CD4-positive, alpha-beta T cell (primary cell): Measurements from ENCODE around the gene CCDC73. TPM values are rescaled to one million over a fixed set of nuclear protein-coding genes. Genes with fewer than 3 reads are reported as not detected.
"Not testable (repeated sequence)": the region's sequence is repeated elsewhere in the genome, so short reads cannot be mapped to it uniquely, and the experiment has no call there.

Experiments
- ATAC-seq: fragments of 200-7000 bp; cut with Tn5 transposase; one replicate; pipeline ENCODE4 v1.10.0; 2022; ENCODE audit warnings: mild to moderate bottlenecking; ENCODE audit not compliant: poor library complexity
- CTCF ChIA-PET: fragments of 350-600 bp; sonication (Branson Sonifier 250); formaldehyde crosslinking; loops from one replicate; lab custom pipeline; 2021; ENCODE audit warnings: antibody characterized with exemption, inconsistent platforms; lab: Charles Lee
- POLR2A ChIA-PET: fragments of 350-600 bp; sonication (Branson Sonifier 250); formaldehyde crosslinking; loops from one replicate; lab custom pipeline; 2021; ENCODE audit warnings: antibody characterized with exemption, inconsistent platforms; lab: Charles Lee
- DNase-seq, 14 experiments: peaks; one replicate each; pipeline ENCODE4 v3.0.0-alpha.2; 2013 to 2020; ENCODE audit warnings: mixed read lengths in 2 of 14
- H3K27ac ChIP-seq, 2 donors: one replicate each; pipeline versions ENCODE4 v1.5.1 to v1.7.0; 2013; ENCODE audit warnings: low read length in 2 of 2, low read depth in 1 of 2, mild to moderate bottlenecking in 1 of 2
- H3K27me3 ChIP-seq, 2 experiments: 1 replicate in 1 of 2; 2 replicates in 1 of 2; pipeline versions ENCODE4 v1.6.1 to v1.7.0; 2013; ENCODE audit warnings: low read length in 2 of 2, control low read depth in 1 of 2, mild to moderate bottlenecking in 1 of 2, moderate library complexity in 1 of 2; ENCODE audit not compliant: insufficient read depth in 2 of 2, control insufficient read depth in 1 of 2
- H3K36me3 ChIP-seq: one replicate; pipeline ENCODE4 v1.6.1; 2013; ENCODE audit warnings: low read length, control low read depth; ENCODE audit not compliant: insufficient read depth
- H3K4me1 ChIP-seq: one replicate; pipeline ENCODE4 v1.6.1; 2013; ENCODE audit warnings: low read length, control low read depth; ENCODE audit not compliant: insufficient read depth
- H3K4me3 ChIP-seq: one replicate; pipeline ENCODE4 v1.5.1; 2013; ENCODE audit warnings: mild to moderate bottlenecking, low read length, moderate library complexity
- H3K9me3 ChIP-seq, 2 experiments: 1 replicate in 1 of 2; 2 replicates in 1 of 2; pipeline versions ENCODE4 v1.6.1 to v1.7.0; 2013; ENCODE audit warnings: low read length in 2 of 2, mild to moderate bottlenecking in 2 of 2, control low read depth in 1 of 2, moderate library complexity in 1 of 2; ENCODE audit not compliant: control insufficient read depth in 1 of 2, insufficient read depth in 1 of 2
- H3K27ac Mint-ChIP-seq: one replicate; pipeline ENCODE4 v1.8.0; 2020; ENCODE audit warnings: mixed read lengths
- H3K27me3 Mint-ChIP-seq: one replicate; pipeline ENCODE4 v1.8.0; 2021; ENCODE audit warnings: mixed read lengths
- H3K36me3 Mint-ChIP-seq: one replicate; pipeline ENCODE4 v1.8.0; 2021; ENCODE audit warnings: low read depth, mixed read lengths
- H3K4me1 Mint-ChIP-seq: one replicate; pipeline ENCODE4 v1.8.0; 2021; ENCODE audit warnings: low read depth, mixed read lengths
- H3K4me3 Mint-ChIP-seq: one replicate; pipeline ENCODE4 v1.8.0; 2020; ENCODE audit warnings: mild to moderate bottlenecking, mixed read lengths
- H3K9me3 Mint-ChIP-seq: one replicate; pipeline ENCODE4 v1.8.0; 2020; ENCODE audit warnings: mixed read lengths
- intact Hi-C, 2 experiments: fragments of 100-400 bp; cut with DNase I in 1 of 2; cut with micrococcal nuclease in 1 of 2; formaldehyde crosslinking; loops; one replicate each; pipeline versions ENCODE4 v1.15.1 to v1.9.0; 2023 to 2025; cut with DNase I, micrococcal nuclease
- total RNA-seq, 174 experiments: library from RNA in 2 of 174; stranded (reverse) in 2 of 174; gene quantifications; one replicate each; pipeline ENCODE4 v1.2.3 and lab custom pipeline; 2021 to 2026
- TF ChIP-seq, protein P1 (sequence below): fragments of 200-600 bp; IDR thresholded peaks from one replicate; pipeline ENCODE4 v1.8.0; 2022; ENCODE audit warnings: antibody characterized with exemption, mild to moderate bottlenecking

CCDC73 gene
- total RNA-seq, 2 experiments from 2014 or later, result not detected

DNA sequence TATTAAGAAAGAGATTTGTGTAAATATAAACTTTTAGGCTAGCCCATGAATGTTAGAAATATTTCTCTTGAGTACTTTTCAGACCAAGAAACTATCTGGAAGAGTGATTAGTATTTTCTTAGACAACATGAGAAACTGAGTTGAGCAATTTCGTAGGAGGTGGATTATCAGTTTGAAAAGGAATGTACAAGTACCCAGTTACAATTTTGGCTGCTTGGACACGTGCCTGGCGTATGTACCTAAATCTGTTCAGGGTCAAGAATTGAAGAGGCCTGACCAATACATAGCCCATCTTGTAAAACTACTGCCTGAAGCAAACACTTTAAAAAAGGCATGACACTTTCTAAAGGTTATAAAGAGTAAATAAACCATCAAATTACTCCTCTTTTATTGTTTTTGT lies 71.1 kb downstream of the CCDC73 start:
- Mint-ChIP-seq H3K4me1 (no peaks in the 10 kb centered on the region), H3K9me3 (no peaks in the 10 kb centered on the region), H3K27ac (no peak overlapping the region), H3K27me3 (peaks cover 4% of the 10 kb centered on the region), H3K36me3 (no peaks in the 10 kb centered on the region), H3K4me3 (no peak overlapping the region)
- ChIA-PET CTCF (no interaction called here), POLR2A (no interaction called here)
- DNase-seq (no peak), ATAC-seq (no peak)
- intact Hi-C loops, result no loop called here
- TF ChIP-seq, protein P1, sequence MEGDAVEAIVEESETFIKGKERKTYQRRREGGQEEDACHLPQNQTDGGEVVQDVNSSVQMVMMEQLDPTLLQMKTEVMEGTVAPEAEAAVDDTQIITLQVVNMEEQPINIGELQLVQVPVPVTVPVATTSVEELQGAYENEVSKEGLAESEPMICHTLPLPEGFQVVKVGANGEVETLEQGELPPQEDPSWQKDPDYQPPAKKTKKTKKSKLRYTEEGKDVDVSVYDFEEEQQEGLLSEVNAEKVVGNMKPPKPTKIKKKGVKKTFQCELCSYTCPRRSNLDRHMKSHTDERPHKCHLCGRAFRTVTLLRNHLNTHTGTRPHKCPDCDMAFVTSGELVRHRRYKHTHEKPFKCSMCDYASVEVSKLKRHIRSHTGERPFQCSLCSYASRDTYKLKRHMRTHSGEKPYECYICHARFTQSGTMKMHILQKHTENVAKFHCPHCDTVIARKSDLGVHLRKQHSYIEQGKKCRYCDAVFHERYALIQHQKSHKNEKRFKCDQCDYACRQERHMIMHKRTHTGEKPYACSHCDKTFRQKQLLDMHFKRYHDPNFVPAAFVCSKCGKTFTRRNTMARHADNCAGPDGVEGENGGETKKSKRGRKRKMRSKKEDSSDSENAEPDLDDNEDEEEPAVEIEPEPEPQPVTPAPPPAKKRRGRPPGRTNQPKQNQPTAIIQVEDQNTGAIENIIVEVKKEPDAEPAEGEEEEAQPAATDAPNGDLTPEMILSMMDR, result no peak
- Histone ChIP-seq H3K27ac (no peak overlapping the region), H3K4me1 (no peaks in the 10 kb centered on the region), H3K9me3 (no peaks in the 10 kb centered on the region), H3K4me3 (no peak overlapping the region), H3K36me3 (no peaks in the 10 kb centered on the region), H3K27me3 (no peaks in the 10 kb centered on the region)

GRCh38 chr11:32722255-32722654 lies 72.2 kb downstream of the CCDC73 start:
- no peak overlapping the region for H3K27ac ChIP-seq
- DNase-seq (no peak), ATAC-seq (no peak)
- H3K4me3 Mint-ChIP-seq, result no peak overlapping the region
- H3K27ac Mint-ChIP-seq, result no peak overlapping the region
- H3K9me3 Mint-ChIP-seq, result no peaks in the 10 kb centered on the region
- H3K36me3 Mint-ChIP-seq, result no peaks in the 10 kb centered on the region
- TF ChIP-seq, protein P1, result no peak
- H3K27me3 Mint-ChIP-seq, result peaks cover 10% of the 10 kb centered on the region
- H3K27me3 ChIP-seq, result no peaks in the 10 kb centered on the region
- no peaks in the 10 kb centered on the region for H3K4me1 ChIP-seq
- CTCF ChIA-PET, result no interaction called here
- intact Hi-C loops, result no loop called here
- no peaks in the 10 kb centered on the region for H3K36me3 ChIP-seq
- no peak overlapping the region for H3K4me3 ChIP-seq
- POLR2A ChIA-PET, result no interaction called here
- H3K4me1 Mint-ChIP-seq, result no peaks in the 10 kb centered on the region
- no peaks in the 10 kb centered on the region for H3K9me3 ChIP-seq

DNA sequence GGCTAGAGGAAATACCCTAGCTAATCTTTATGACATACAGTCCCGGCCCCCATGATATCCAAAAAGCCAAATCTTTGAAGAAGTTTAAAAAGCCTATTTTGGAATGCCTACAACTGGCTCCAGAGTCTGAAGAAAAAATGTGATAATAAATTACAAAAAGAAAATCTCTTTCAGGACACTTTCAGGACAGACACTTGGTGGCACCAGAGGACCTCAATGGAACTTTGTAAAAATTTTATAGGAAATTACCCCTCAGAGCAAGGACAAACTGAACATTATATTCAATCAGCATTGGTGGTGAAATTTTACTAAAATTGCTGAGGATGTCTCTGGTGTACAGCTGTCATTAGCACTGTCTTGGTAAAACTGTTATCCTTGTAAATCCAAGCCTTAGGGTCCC lies 81.0 kb downstream of the CCDC73 start:
- no peak overlapping the region for H3K27ac ChIP-seq
- Mint-ChIP-seq H3K27me3 (peaks cover 57% of the 10 kb centered on the region), H3K4me1 (no peaks in the 10 kb centered on the region), H3K36me3 (no peaks in the 10 kb centered on the region), H3K27ac (no peak overlapping the region), H3K4me3 (no peak overlapping the region), H3K9me3 (no peaks in the 10 kb centered on the region)
- H3K4me3 ChIP-seq, result no peak overlapping the region
- CTCF ChIA-PET, result no interaction called here
- no peaks in the 10 kb centered on the region for H3K4me1 ChIP-seq
- DNase-seq (no peak), ATAC-seq (no peak)
- POLR2A ChIA-PET, result no interaction called here
- intact Hi-C loops, result no loop called here
- no peaks in the 10 kb centered on the region for H3K9me3 ChIP-seq
- TF ChIP-seq, protein P1, result no peak
- H3K36me3 ChIP-seq, result no peaks in the 10 kb centered on the region
- H3K27me3 ChIP-seq, result peaks cover 0 to 5% of the 10 kb centered on the region in 2 experiments

GRCh38 chr11:32708978-32709377 lies 85.5 kb downstream of the CCDC73 start:
- H3K4me3 Mint-ChIP-seq, POLR2A ChIA-PET, intact Hi-C loops, H3K4me1 Mint-ChIP-seq, H3K9me3 Mint-ChIP-seq, H3K4me3 ChIP-seq, CTCF ChIA-PET, H3K27ac Mint-ChIP-seq, ATAC-seq, H3K36me3 Mint-ChIP-seq, H3K27me3 ChIP-seq, H3K27ac ChIP-seq, H3K36me3 ChIP-seq, H3K4me1 ChIP-seq, DNase-seq: not testable (repeated sequence)
- H3K9me3 ChIP-seq, result peaks cover 0 to 13% of the 10 kb centered on the region in 2 experiments
- peaks cover 54% of the 10 kb centered on the region for H3K27me3 Mint-ChIP-seq
